Lung microvascular endothelial cell (primary cell): ENCODE data around the gene EML4. TPM values are rescaled to one million over a fixed set of nuclear protein-coding genes. Genes with fewer than 3 reads are reported as not detected.
"Not testable (repeated sequence)": the region's sequence is repeated elsewhere in the genome, so short reads cannot be mapped to it uniquely, and the experiment has no call there.

Source experiments
- DNase-seq, 2 donors: peaks; one replicate each; pipeline versions ENCODE4 v3.0.0 to v3.0.0-alpha.2; 2010; ENCODE audit warnings: low read depth in 2 of 2
- total RNA-seq: library from RNA; depleted of rRNA; stranded (reverse); fragments of >200 nt; gene quantifications from 2 replicates; pipeline ENCODE4 v1.2.1, GENCODE V29; 2014

The EML4 gene
- total RNA-seq, 1 donor from 2014 or later: 12.5 TPM

- DNase-seq: no peak
Measured at GRCh38 chr2:42252464-42252863, 83.3 kb downstream of the EML4 start.

GRCh38 chr2:42254186-42254895 is 85.2 kb downstream of the EML4 start:
- DNase-seq: no peak

- peak; percentile 33 to 79 for DNase-seq
Measured at GRCh38 chr2:42256505-42256904, 87.4 kb downstream of the EML4 start.

GRCh38 chr2:42261518-42262195 is 92.5 kb downstream of the EML4 start:
- DNase-seq: no peak

- no peak for DNase-seq
Measured at GRCh38 chr2:42266236-42266635, 97.1 kb downstream of the EML4 start.

GRCh38 chr2:42267530-42267929 is 98.4 kb downstream of the EML4 start:
- no peak for DNase-seq

- peak; percentile 5 to 55 for DNase-seq
Measured at GRCh38 chr2:42268528-42269151, 99.5 kb downstream of the EML4 start.

- no peak for DNase-seq
Measured at GRCh38 chr2:42270757-42271156, 101.6 kb downstream of the EML4 start.

GRCh38 chr2:42271246-42271645 is 102.1 kb downstream of the EML4 start:
- not testable (repeated sequence) for DNase-seq

GRCh38 chr2:42274863-42275262 is 105.7 kb downstream of the EML4 start:
- no peak for DNase-seq

GRCh38 chr2:42281416-42282081 is 112.4 kb downstream of the EML4 start:
- DNase-seq: no peak

- no peak for DNase-seq
Measured at GRCh38 chr2:42284019-42284418, 114.9 kb downstream of the EML4 start.

GRCh38 chr2:42286268-42286946 is 117.3 kb downstream of the EML4 start:
- DNase-seq: no peak

- DNase-seq: no peak
Measured at GRCh38 chr2:42288811-42289210, 119.7 kb downstream of the EML4 start.

GRCh38 chr2:42289222-42289621 is 120.1 kb downstream of the EML4 start:
- no peak for DNase-seq

GRCh38 chr2:42290005-42290404 is 120.9 kb downstream of the EML4 start:
- DNase-seq: no peak

- DNase-seq: no peak
Measured at GRCh38 chr2:42293019-42293418, 123.9 kb downstream of the EML4 start.

- no peak for DNase-seq
Measured at GRCh38 chr2:42296226-42296625, 127.1 kb downstream of the EML4 start.

- peak; percentile 57 to 64 for DNase-seq
Measured at GRCh38 chr2:42297322-42297936, 128.3 kb downstream of the EML4 start.

- no peak for DNase-seq
Measured at GRCh38 chr2:42298132-42298531, 129.0 kb downstream of the EML4 start.
